Activated naive CD8-positive, alpha-beta T cell treated with anti-CD3 and anti-CD28 coated beads, Interleukin-2, amount 50 U/mL, for 24 hours (primary cell): ENCODE data around the gene VAC14.

ENCODE experiments used
- ATAC-seq: fragments of 150-1000 bp; cut with Tn5 transposase; one replicate; pipeline ENCODE4 v1.10.0; 2021
- DNase-seq: peaks from one replicate; pipeline ENCODE4 v3.0.0; 2021
- H3K27ac Mint-ChIP-seq: one replicate; pipeline ENCODE4 v1.8.0; 2021; ENCODE audit warnings: mild to moderate bottlenecking, mixed read lengths
- H3K27me3 Mint-ChIP-seq: one replicate; pipeline ENCODE4 v1.8.0; 2021; ENCODE audit warnings: mixed read lengths
- H3K36me3 Mint-ChIP-seq: one replicate; pipeline ENCODE4 v1.8.0; 2021; ENCODE audit warnings: low read depth, mixed read lengths
- H3K4me1 Mint-ChIP-seq: one replicate; pipeline ENCODE4 v1.8.0; 2021; ENCODE audit warnings: mixed read lengths
- H3K4me3 Mint-ChIP-seq: one replicate; pipeline ENCODE4 v1.8.0; 2021; ENCODE audit warnings: mild to moderate bottlenecking, moderate library complexity, mixed read lengths
- H3K9me3 Mint-ChIP-seq: one replicate; pipeline ENCODE4 v1.8.0; 2021; ENCODE audit warnings: mixed read lengths

The VAC14 gene

DNA sequence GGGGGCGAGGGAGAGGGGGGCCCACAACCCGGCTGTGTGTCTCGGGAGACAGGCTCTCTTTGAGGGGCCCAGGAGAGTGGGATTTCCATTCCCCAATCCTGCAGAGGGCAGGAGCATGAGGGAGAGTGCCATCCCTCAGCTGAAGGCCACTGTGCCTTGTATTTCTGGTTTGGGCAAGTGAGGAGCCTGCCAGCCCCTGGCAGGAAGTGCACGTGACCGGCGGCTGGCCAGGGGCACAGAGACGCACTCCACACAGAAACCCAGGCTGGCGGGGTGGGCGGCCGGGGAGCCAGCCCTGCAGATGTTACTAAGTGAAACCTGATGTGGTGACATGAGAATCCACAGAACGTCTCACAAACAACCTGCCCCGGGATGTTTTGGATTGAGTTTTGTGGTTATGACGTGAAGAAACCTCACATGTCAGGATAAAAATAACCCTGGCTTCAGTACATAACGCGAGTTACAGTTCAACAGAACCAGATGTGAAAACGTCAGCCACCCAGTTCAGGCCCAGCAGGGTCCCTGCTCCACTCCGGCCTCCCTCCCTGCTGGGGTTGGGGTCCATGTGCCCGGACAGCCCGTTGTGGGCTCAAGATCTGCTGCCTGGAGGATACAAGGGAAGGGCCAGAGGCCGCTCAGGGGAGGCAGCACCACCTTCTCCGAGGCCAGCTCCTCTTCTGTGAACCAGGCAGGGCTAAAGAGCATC, 63.4 kb downstream of the VAC14 start:
- peak; percentile 90 for ATAC-seq
- H3K4me3 Mint-ChIP-seq = peak overlapping the region; percentile 73
- H3K9me3 Mint-ChIP-seq = no peaks in the 10 kb centered on the region
- H3K27me3 Mint-ChIP-seq = no peaks in the 10 kb centered on the region
- peaks cover 6% of the 10 kb centered on the region for H3K36me3 Mint-ChIP-seq
- peak overlapping the region; percentile 94 for H3K27ac Mint-ChIP-seq
- peaks cover 72% of the 10 kb centered on the region for H3K4me1 Mint-ChIP-seq
- peak; percentile 81 for DNase-seq

GRCh38 chr16:70736465-70737376, 64.2 kb downstream of the VAC14 start:
- Mint-ChIP-seq H3K4me3 (peak overlapping the region; percentile 73), H3K36me3 (peaks cover 5% of the 10 kb centered on the region), H3K9me3 (no peaks in the 10 kb centered on the region), H3K27ac (peak overlapping the region; percentile 94), H3K4me1 (peaks cover 70% of the 10 kb centered on the region), H3K27me3 (no peaks in the 10 kb centered on the region)
- ATAC-seq (peak; percentile 45), DNase-seq (peak; percentile 44)

DNA sequence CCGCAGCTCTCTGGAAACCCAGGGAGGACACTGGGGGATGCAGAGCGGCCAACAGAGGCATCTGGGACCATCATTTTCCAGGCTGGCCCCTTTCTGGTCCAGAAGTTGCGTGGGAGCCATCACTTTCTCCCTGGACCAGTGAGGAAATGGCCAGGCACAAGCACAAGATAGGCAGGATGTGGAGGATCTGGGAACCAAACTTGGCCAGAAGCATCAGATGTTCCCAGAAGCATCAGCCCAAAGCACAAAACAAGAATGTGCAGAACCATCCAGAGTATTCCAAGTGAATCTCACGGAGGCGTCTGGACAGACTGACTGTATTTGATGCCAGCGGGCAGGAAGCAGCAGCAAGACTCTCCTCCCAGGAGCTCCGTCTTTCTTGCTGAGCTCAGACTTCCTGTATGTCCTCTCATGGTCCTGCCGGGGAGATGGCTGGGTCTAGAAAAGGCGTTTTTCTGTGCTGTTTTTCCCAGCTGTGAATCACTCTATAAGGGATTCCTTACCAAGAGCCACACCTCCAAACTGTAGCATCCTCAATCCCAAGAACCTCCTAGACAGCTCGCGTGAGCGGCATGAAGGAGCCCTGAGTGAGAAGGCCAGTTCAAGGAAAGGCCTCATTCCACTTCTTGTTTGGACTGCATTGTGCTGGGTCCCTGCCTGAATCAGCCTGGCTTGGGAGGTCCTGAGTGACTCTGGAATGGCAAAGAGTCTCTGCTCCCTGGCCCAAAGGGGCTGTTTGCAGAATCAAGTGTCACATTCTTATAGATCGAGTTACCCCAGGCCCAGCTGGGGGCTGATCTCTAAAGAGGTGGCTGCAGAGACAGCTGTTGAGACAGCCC, 65.6 kb downstream of the VAC14 start:
- Mint-ChIP-seq H3K27ac (no peak overlapping the region), H3K36me3 (peaks cover 5% of the 10 kb centered on the region), H3K4me1 (peaks cover 57% of the 10 kb centered on the region), H3K27me3 (no peaks in the 10 kb centered on the region), H3K9me3 (no peaks in the 10 kb centered on the region), H3K4me3 (no peak overlapping the region)
- ATAC-seq (no peak), DNase-seq (no peak)

DNA sequence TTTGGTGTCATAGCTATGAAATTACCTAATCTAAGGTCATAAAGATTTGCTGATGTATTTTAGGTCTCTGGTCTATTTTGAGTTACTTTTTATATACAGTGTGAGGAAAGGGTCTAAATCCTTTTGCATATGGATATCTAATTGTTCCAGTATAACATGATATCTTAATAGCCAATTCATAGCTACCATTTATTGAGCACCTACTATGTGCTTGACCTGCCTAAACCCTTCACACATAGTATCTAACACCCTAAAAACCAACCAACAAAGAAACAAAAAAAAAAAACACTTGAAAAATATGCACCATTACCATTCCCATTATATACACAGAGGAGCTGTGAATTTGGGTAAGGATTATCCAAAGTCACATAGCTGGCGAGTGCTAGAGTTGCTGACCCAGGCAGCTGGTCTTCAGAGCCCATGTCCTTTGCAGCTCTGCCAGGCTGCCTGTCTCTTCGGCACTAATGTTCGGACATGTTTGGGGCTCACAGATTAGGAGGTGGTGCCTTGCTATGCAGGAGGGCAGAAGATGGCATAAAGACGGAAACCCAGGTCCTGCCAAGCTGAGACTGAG, 66.3 kb downstream of the VAC14 start:
- Mint-ChIP-seq H3K36me3 (peaks cover 5% of the 10 kb centered on the region), H3K4me3 (no peak overlapping the region), H3K9me3 (no peaks in the 10 kb centered on the region), H3K27ac (no peak overlapping the region), H3K4me1 (peaks cover 50% of the 10 kb centered on the region), H3K27me3 (no peaks in the 10 kb centered on the region)
- no peak for DNase-seq
- no peak for ATAC-seq

- Mint-ChIP-seq H3K36me3 (peaks cover 3% of the 10 kb centered on the region), H3K27ac (no peak overlapping the region)
- ATAC-seq = no peak
Measured at GRCh38 chr16:70730944-70731343, 70.0 kb downstream of the VAC14 start.

GRCh38 chr16:70730031-70730430, 70.9 kb downstream of the VAC14 start:
- Mint-ChIP-seq H3K27ac (no peak overlapping the region), H3K4me1 (peaks cover 6% of the 10 kb centered on the region), H3K4me3 (no peak overlapping the region)

More at GRCh38 chr16:70730944-70731343, 70.0 kb downstream of the VAC14 start:
- Mint-ChIP-seq H3K9me3 (no peaks in the 10 kb centered on the region), H3K4me1 (peaks cover 14% of the 10 kb centered on the region), H3K4me3 (no peak overlapping the region), H3K27me3 (no peaks in the 10 kb centered on the region)
- no peak for DNase-seq

DNA sequence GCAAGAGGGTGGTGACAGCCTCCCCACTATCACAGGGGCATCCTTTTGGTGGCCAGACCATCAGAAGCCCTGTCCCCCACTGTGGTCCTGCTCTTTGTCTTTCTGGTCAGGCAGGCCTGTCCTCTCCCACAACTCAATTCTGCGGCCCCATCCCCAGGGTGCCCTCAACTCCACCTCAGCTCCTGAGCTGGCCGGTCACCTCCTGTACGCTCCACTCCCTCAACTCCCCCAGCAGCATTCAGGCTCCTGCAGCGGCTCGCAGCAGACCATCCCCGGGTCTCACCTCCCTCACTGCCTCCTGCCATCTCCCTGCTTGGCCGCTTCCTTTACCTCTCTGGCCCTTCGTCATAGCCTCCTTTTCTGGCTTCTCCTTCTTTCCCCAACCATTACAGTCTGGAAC, 71.7 kb downstream of the VAC14 start:
- Mint-ChIP-seq H3K27me3 (no peaks in the 10 kb centered on the region), H3K36me3 (peaks cover 3% of the 10 kb centered on the region), H3K4me3 (no peak overlapping the region), H3K9me3 (no peaks in the 10 kb centered on the region), H3K27ac (peak overlapping the region; percentile 27), H3K4me1 (no peaks in the 10 kb centered on the region)
- DNase-seq = no peak
- ATAC-seq = no peak

More at GRCh38 chr16:70730031-70730430, 70.9 kb downstream of the VAC14 start:
- H3K9me3 Mint-ChIP-seq = no peaks in the 10 kb centered on the region
- DNase-seq (no peak), ATAC-seq (no peak)
- H3K36me3 Mint-ChIP-seq = peaks cover 3% of the 10 kb centered on the region
- no peaks in the 10 kb centered on the region for H3K27me3 Mint-ChIP-seq

- no peak overlapping the region for H3K4me3 Mint-ChIP-seq
- no peak overlapping the region for H3K27ac Mint-ChIP-seq
- H3K9me3 Mint-ChIP-seq = no peaks in the 10 kb centered on the region
- peaks cover 3% of the 10 kb centered on the region for H3K36me3 Mint-ChIP-seq
- no peaks in the 10 kb centered on the region for H3K4me1 Mint-ChIP-seq
- ATAC-seq (no peak), DNase-seq (no peak)
- H3K27me3 Mint-ChIP-seq = no peaks in the 10 kb centered on the region
Measured at GRCh38 chr16:70728150-70728549, 72.8 kb downstream of the VAC14 start.

DNA sequence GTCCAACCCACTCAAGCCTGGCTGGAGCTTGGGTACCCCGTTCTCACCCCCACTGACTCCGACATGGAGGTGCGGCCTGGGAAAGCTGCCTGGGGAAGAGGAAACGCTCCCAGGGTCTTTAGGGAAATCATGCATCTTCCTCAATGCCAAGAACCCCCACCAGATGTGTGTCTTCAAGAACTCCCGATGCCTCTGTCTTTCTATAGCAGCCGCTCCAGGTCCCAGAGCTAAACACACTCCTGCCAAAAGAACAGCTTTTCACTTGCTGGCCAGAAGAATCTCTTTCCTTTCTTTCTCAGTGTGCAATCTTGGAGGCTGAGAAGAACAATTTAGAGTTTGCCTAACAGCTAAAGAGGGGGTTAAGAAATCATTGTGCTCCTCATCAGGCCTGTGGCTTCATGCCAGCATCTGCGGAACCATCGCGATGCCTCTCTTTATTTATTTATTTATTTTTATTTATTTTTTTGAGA, 74.0 kb downstream of the VAC14 start:
- Mint-ChIP-seq H3K27me3 (no peaks in the 10 kb centered on the region), H3K4me1 (no peaks in the 10 kb centered on the region), H3K9me3 (no peaks in the 10 kb centered on the region), H3K36me3 (no peaks in the 10 kb centered on the region), H3K27ac (no peak overlapping the region), H3K4me3 (no peak overlapping the region)
- DNase-seq (no peak), ATAC-seq (no peak)

- no peaks in the 10 kb centered on the region for H3K9me3 Mint-ChIP-seq
- H3K27me3 Mint-ChIP-seq = no peaks in the 10 kb centered on the region
- no peak for DNase-seq
- no peak overlapping the region for H3K4me3 Mint-ChIP-seq
- H3K36me3 Mint-ChIP-seq = no peaks in the 10 kb centered on the region
- no peak for ATAC-seq
- no peaks in the 10 kb centered on the region for H3K4me1 Mint-ChIP-seq
- H3K27ac Mint-ChIP-seq = no peak overlapping the region
Measured at GRCh38 chr16:70725912-70726828, 74.8 kb downstream of the VAC14 start.

GRCh38 chr16:70725024-70725911, 75.7 kb downstream of the VAC14 start:
- ATAC-seq (no peak), DNase-seq (no peak)
- Mint-ChIP-seq H3K36me3 (peaks cover 9% of the 10 kb centered on the region), H3K27me3 (no peaks in the 10 kb centered on the region), H3K4me1 (no peaks in the 10 kb centered on the region), H3K27ac (no peak overlapping the region), H3K4me3 (no peak overlapping the region), H3K9me3 (no peaks in the 10 kb centered on the region)

GRCh38 chr16:70724146-70725023, 76.6 kb downstream of the VAC14 start:
- ATAC-seq = no peak
- Mint-ChIP-seq H3K4me1 (no peaks in the 10 kb centered on the region), H3K4me3 (no peak overlapping the region), H3K27me3 (no peaks in the 10 kb centered on the region), H3K27ac (no peak overlapping the region), H3K36me3 (peaks cover 15% of the 10 kb centered on the region), H3K9me3 (no peaks in the 10 kb centered on the region)
- DNase-seq = no peak
